GM12891 (cell line): ENCODE results near the gene WDR82.
"Not testable (repeated sequence)": the region's sequence is repeated elsewhere in the genome, so short reads cannot be mapped to it uniquely, and the experiment has no call there.

ENCODE experiments used
- DNase-seq: peaks from one replicate; pipeline ENCODE4 v3.0.0; 2011; ENCODE audit warnings: low spot score; ENCODE audit not compliant: insufficient read length
- FAIRE-seq: peaks from 2 replicates; lab custom pipeline; 2011; peaks lifted over from hg19 to GRCh38; lab: Jason Lieb, UNC
- PAX5 ChIP-seq: IDR thresholded peaks from 2 replicates; pipeline ENCODE4 v1.6.1; 2011; ENCODE audit warnings: low read length, moderate library complexity, mild to moderate bottlenecking; ENCODE audit not compliant: insufficient read depth, severe bottlenecking
- POLR2A ChIP-seq: IDR thresholded peaks from 2 replicates; pipeline ENCODE4 v1.6.1; 2011; ENCODE audit warnings: low read depth, low read length, control low read depth
- POLR2AphosphoS5 ChIP-seq: IDR thresholded peaks from 2 replicates; pipeline ENCODE4 v1.6.1; 2011; ENCODE audit warnings: low read depth, low read length, control low read depth
- POU2F2 ChIP-seq: IDR thresholded peaks from 2 replicates; pipeline ENCODE4 v1.6.1; 2011; ENCODE audit warnings: low read depth, mild to moderate bottlenecking, control low read depth, low read length, moderate library complexity
- SPI1 ChIP-seq: IDR thresholded peaks from 2 replicates; pipeline ENCODE4 v1.6.1; 2011; ENCODE audit warnings: low read depth, low read length, control low read depth
- TAF1 ChIP-seq: IDR thresholded peaks from 2 replicates; pipeline ENCODE4 v1.6.1; 2011; ENCODE audit warnings: low read depth, low read length, control low read depth

WDR82 gene

GRCh38 chr3:52289338-52289746 lies 10.9 kb upstream of the WDR82 start:
- no peak for FAIRE-seq
- DNase-seq, result no peak
- no peak for TF ChIP-seq POLR2A
- no peak for TF ChIP-seq POLR2AphosphoS5
- TF ChIP-seq SPI1, result no peak
- no peak for TF ChIP-seq POU2F2
- TF ChIP-seq TAF1, result no peak
- no peak for TF ChIP-seq PAX5

GRCh38 chr3:52288674-52289073 lies 10.2 kb upstream of the WDR82 start:
- TF ChIP-seq POLR2AphosphoS5, result no peak
- TF ChIP-seq TAF1, result no peak
- TF ChIP-seq SPI1, result no peak
- TF ChIP-seq POU2F2, result no peak
- TF ChIP-seq PAX5, result no peak
- no peak for TF ChIP-seq POLR2A
- peak; percentile 52 for FAIRE-seq

GRCh38 chr3:52286777-52287110 lies 8.3 kb upstream of the WDR82 start:
- FAIRE-seq (no peak), DNase-seq (no peak)
- TF ChIP-seq PAX5 (no peak), TAF1 (no peak), POLR2AphosphoS5 (no peak), SPI1 (no peak), POU2F2 (no peak), POLR2A (no peak)

More at GRCh38 chr3:52288674-52289073, 10.2 kb upstream of the WDR82 start:
- DNase-seq, result no peak

GRCh38 chr3:52284051-52284450 lies 5.6 kb upstream of the WDR82 start:
- DNase-seq, FAIRE-seq: not testable (repeated sequence)

GRCh38 chr3:52283306-52283705 lies 4.9 kb upstream of the WDR82 start:
- DNase-seq (no peak), FAIRE-seq (no peak)
- TF ChIP-seq POLR2A, result no peak
- TF ChIP-seq TAF1, result no peak
- TF ChIP-seq POU2F2, result no peak
- TF ChIP-seq SPI1, result no peak
- no peak for TF ChIP-seq POLR2AphosphoS5
- no peak for TF ChIP-seq PAX5

- no peak for FAIRE-seq
- TF ChIP-seq PAX5 (no peak), POLR2AphosphoS5 (no peak), SPI1 (0 out of 2 replicates have a peak, but pooled peaks have one; percentile 2)
- DNase-seq, result no peak
These were observed 3.7 kb upstream of the WDR82 start for GRCh38 chr3:52281981-52282801.

GRCh38 chr3:52280050-52280461 lies 1.6 kb upstream of the WDR82 start:
- no peak for TF ChIP-seq SPI1
- DNase-seq (no peak), FAIRE-seq (no peak)

GRCh38 chr3:52279596-52279995 lies 1.1 kb upstream of the WDR82 start:
- TF ChIP-seq POU2F2, result no peak
- no peak for TF ChIP-seq PAX5
- no peak for TF ChIP-seq POLR2A
- TF ChIP-seq POLR2AphosphoS5, result no peak
- no peak for TF ChIP-seq TAF1
- TF ChIP-seq SPI1, result no peak
- FAIRE-seq (no peak), DNase-seq (no peak)

- TF ChIP-seq POLR2A (0 out of 2 replicates have a peak, but pooled peaks have one; percentile 13), SPI1 (no peak), POLR2AphosphoS5 (peak; percentile 41; the same call in 1 of the 2 replicates)
- DNase-seq (no peak), FAIRE-seq (no peak)
These were observed 408 bp downstream of the WDR82 start for GRCh38 chr3:52277972-52278509.
